NOMO-1 treated with dmso at 0.1 percent for 144 hours (cell line): ENCODE measurements around the gene CLPTM1L.
"Not testable (repeated sequence)": the region's sequence is repeated elsewhere in the genome, so short reads cannot be mapped to it uniquely, and the experiment has no call there.

Experiments
- DNase-seq: peaks from one replicate; lab custom pipeline; 2025; ENCODE audit not compliant: unreplicated experiment; lab: John Stamatoyannopoulos, UW

The CLPTM1L gene

DNA sequence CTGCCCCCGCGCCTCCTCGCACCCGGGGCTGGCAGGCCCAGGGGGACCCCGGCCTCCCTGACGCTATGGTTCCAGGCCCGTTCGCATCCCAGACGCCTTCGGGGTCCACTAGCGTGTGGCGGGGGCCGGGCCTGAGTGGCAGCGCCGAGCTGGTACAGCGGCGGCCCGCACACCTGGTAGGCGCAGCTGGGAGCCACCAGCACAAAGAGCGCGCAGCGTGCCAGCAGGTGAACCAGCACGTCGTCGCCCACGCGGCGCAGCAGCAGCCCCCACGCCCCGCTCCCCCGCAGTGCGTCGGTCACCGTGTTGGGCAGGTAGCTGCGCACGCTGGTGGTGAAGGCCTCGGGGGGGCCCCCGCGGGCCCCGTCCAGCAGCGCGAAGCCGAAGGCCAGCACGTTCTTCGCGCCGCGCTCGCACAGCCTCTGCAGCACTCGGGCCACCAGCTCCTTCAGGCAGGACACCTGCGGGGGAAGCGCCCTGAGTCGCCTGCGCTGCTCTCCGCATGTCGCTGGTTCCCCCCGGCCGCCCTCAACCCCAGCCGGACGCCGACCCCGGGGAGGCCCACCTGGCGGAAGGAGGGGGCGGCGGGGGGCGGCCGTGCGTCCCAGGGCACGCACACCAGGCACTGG lies 50.6 kb downstream of the CLPTM1L start:
- DNase-seq: no peak

DNA sequence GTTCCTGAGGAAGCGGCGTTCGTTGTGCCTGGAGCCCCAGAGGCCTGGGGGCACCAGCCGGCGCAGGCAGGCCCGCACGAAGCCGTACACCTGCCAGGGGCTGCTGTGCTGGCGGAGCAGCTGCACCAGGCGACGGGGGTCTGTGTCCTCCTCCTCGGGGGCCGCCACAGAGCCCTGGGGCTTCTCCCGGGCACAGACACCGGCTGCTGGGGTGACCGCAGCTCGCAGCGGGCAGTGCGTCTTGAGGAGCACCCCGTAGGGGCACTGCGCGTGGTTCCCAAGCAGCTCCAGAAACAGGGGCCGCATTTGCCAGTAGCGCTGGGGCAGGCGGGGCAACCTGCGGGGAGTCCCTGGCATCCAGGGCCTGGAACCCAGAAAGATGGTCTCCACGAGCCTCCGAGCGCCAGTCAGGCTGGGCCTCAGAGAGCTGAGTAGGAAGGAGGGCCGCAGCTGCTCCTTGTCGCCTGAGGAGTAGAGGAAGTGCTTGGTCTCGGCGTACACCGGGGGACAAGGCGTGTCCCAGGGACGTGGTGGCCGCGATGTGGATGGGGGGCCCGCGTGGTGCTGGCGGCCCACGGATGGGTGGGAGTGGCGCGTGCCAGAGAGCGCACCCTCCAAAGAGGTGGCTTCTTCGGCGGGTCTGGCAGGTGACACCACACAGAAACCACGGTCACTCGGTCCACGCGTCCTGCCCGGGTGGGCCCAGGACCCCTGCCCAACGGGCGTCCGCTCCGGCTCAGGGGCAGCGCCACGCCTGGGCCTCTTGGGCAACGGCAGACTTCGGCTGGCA lies 51.3 kb downstream of the CLPTM1L start:
- no peak for DNase-seq

DNA sequence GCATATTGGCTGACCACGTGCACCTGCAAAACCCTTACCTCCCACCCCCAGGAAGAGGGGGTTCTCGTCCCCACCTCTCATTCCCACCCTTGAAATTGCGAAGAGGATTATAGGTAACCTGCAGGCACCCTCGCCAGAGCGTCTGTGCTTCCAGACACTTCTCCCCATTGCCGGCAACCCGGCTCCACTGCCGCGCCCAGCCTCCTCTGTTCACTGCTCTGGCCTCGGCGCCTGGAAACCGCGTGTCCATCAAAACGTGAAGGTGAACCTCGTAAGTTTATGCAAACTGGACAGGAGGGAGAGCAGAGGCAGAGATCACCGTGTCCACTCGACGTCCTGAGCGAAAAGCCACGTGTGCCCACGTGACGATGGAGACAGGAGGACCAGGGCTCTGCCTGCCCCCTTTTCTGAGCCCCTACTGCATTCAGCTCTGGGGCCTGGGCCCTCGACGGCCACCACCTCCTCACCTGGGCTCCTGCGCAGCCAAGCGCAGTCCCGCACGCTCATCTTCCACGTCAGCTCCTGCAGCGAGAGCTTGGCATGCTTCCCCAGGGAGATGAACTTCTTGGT lies 52.0 kb downstream of the CLPTM1L start:
- no peak for DNase-seq

DNA sequence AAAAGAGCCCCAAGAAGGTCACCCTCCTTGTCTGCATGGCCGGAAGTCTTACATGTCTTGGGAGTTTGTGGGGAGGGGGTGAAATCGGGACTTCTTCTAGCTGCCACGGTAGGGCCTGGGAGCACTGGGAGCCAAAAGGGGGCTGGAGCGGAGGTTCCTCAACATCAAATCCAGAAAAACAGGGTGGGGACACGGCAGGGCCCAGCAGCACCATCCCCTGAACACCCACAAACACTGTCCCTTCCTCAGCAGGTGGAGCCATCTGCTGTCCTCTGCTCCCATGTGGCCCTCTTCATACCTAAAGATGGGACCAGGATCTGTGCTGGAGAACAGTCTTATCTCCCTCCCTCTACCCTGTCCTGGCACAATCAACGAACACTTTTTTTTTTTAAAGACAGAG lies 52.8 kb downstream of the CLPTM1L start:
- DNase-seq: no peak

DNA sequence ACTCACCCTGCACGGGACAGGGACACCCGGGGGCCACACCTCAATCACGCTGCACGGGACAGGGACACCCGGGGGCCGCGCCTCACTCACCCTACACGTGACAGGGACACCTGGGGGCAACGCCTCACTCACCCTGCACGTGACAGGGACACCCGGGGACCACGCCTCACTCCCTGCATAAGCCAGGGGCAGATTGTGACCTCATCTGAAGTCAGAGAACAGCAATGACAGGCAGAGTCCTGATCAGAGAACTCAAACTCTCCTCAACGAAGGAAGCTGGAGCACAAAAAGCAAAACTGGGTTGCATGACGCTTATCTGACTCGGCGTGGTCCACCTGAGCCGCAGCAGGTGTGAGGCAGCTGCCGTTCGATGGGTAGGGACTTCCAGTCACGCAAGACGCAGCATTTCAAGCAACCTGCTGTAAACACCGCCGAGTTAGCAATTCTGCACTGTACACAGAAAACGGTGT lies 53.3 kb downstream of the CLPTM1L start:
- DNase-seq: no peak

DNA sequence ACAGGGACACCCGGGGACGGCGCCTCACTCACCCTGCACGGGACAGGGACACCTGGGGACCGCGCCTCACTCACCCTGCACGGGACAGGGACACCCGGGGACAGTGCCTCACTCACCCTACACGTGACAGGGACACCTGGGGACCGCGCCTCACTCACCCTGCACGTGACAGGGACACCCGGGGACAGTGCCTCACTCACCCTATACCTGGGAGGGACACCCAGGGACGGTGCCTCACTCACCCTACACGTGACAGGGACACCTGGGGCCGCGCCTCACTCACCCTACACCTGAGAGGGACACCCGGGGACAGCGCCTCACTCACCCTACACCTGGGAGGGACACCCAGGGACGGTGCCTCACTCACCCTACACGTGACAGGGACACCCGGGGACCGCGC lies 53.9 kb downstream of the CLPTM1L start:
- not testable (repeated sequence) for DNase-seq

DNA sequence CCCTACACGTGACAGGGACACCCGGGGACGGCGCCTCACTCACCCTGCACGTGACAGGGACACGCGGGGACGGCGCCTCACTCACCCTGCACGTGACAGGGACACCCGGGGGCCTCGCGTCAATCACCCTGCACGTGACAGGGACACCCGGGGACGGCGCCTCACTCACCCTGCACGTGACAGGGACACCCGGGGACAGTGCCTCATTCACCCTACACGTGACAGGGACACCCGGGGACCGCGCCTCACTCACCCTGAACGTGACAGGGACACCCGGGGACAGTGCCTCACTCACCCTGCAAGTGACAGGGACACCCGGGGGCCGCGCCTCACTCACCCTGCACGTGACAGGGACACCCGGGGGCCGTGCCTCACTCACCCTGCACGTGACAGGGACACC lies 55.3 kb downstream of the CLPTM1L start:
- DNase-seq: not testable (repeated sequence)

DNA sequence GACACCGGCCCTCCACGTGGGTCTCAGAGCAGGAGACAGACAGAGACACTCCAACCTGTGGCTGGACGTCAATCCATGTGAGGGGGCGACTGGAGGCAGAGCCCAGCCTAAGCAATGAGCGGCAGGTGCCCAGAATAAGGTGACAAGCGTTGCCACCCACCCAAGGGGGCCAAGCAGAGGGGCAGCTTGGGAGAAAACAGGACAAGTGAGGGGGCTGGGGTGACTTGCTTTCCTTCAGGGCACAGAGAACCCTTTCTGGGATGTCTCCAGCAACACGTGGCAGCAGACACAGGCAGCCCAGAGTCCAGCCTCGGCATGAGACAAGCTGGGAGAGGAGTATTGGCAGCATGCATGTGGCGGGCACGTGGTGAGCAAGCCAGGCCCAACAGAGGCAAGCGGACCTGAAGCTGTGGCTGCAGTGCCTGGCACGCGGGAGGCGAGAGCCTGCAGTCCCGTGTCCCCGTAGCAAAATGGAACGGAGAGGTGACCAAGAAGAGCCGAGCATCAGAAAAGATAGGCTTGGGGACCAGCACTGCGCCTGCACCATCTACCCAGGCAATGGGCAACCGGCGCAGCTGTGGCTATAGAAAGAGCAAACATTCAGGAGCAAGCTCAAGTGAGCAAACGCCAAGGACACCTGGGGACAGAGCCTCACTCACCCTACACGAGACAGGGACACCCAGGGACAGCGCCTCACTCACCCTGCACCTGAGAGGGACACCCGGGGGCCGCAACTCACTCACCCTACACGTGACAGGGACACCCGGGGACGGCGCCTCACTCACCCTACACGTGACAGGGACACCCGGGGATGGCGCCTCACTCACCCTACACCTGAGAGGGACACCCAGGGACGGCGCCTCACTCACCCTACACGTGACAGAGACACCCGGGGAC lies 56.2 kb downstream of the CLPTM1L start:
- no peak for DNase-seq

DNA sequence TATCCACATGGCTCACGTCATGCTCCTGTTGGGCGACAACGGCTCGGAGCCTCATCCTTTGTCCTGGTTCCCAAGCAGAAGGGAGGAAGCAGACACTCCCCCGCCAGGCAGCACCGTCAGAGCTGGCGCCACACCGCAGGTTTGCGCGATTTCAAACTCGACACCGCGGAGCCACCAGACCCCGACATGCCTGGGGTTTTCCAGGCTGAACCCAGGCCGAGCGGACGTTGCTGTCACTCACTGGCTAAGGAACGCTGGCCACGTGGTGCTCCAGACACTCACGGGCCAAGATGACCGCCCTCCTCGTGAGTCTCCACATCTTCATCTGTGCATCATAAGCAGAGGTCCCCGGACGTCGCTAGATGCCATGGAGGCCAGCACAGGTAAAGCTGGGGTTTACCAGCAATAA lies 59.0 kb downstream of the CLPTM1L start:
- no peak for DNase-seq

DNA sequence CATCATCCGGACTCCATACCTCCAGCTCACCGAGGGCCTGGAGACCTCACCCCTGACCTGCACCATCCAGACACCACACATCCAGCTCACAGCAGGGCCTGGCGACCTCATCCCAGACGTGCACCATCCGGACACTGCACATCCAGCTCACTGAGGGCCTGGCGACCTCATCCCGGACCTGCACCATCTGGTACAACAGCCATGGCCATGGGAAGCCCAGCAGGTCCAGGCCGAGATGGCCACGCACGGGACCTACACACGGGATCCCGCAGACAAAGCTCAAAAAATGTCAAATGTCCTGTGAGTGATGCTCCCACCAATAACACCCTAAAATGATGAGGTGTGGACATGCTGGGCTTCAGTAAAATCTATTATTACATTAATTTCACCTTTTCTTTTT lies 59.8 kb downstream of the CLPTM1L start:
- DNase-seq: no peak

DNA sequence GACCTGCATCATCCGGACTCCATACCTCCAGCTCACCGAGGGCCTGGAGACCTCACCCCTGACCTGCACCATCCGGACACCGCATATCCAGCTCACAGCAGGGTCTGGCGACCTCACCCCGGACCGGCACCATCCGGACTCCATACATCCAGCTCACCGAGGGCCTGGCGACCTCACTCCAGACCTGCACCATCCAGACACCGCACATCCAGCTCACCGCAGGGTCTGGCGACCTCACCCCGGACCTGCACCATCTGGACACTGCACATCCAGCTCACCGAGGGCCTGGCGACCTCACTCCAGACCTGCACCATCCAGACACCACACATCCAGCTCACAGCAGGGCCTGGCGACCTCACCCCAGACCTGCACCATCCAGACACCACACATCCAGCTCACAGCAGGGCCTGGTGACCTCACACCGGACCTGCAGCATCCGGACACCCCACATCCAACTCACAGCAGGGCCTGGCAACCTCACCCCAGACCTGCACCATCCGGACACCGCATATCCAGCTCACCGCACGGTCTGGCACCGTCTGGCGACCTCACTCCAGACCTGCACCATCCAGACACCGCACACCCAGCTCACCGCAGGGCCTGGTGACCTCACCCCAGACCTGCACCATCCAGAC lies 60.4 kb downstream of the CLPTM1L start:
- DNase-seq: not testable (repeated sequence)

DNA sequence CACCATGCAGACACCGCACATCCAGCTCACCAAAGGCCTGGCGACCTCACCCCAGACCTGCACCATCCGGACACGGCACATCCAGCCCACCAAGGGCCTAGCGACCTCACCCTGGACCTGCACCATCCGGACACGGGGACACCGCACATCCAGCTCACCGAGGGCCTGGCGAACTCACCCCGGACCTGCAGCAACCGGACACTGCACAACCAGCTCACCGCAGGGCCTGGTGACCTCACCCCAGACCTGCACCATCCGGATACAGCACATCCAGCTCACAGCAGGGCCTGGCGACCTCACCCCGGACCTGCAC lies 61.2 kb downstream of the CLPTM1L start:
- DNase-seq: not testable (repeated sequence)

DNA sequence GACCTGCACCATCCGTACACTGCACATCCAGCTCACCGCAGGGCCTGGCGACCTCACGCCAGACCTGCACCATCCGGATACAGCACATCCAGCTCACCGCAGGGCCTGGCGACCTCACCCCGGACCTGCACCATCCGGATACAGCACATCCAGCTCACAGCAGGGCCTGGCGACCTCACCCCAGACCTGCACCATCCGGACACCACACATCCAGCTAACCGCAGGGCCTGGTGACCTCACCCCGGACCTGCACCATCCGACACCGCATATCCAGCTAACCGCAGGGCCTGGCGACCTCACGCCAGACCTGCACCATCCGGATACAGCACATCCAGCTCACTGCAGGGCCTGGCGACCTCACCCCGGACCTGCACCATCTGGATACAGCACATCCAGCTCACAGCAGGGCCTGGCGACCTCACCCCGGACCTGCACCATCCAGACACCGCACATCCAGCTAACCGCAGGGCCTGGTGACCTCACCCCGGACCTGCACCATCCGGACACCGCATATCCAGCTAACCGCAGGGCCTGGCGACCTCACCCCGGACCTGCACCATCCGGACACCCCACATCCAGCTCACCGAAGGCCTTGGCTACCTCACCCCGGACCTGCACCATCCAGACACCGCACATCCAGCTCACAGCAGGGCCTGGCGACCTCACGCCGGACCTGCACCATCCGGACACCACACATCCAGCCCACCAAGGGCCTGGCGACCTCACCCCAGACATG lies 61.7 kb downstream of the CLPTM1L start:
- not testable (repeated sequence) for DNase-seq

DNA sequence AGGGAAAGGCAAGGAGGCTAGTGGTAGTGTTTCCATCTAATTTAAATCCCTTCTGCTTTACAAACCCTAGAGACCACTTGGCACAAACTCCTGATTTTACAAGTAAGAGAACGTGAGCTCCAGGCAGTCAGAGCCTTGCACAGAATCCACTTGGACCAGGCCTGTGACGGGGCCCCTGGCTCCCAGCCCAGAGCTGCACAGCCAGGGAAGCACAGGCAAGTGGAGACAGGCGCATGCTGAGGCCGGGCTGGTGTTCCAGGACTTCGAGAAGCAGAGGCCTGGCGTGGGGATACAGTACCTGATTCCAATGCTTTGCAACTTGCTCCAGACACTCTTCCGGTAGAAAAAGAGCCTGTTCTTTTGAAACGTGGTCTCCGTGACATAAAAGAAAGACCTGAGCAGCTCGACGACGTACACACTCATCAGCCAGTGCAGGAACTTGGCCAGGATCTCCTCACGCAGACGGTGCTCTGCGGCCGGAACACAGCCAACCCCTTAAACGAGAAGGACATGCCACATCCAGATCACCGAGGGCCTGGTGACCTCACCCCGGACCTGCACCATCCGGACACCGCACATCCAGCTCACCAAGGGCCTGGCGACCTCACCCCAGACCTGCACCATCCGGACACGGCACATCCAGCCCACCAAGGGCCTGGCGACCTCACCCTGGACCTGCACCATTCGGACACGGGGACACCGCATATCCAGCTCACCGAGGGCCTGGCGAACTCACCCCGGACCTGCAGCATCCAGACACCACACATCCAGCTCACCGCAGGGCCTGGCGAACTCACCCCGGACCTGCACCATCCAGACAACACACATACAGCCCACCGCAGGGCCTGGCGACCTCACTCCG lies 62.5 kb downstream of the CLPTM1L start:
- DNase-seq: no peak

DNA sequence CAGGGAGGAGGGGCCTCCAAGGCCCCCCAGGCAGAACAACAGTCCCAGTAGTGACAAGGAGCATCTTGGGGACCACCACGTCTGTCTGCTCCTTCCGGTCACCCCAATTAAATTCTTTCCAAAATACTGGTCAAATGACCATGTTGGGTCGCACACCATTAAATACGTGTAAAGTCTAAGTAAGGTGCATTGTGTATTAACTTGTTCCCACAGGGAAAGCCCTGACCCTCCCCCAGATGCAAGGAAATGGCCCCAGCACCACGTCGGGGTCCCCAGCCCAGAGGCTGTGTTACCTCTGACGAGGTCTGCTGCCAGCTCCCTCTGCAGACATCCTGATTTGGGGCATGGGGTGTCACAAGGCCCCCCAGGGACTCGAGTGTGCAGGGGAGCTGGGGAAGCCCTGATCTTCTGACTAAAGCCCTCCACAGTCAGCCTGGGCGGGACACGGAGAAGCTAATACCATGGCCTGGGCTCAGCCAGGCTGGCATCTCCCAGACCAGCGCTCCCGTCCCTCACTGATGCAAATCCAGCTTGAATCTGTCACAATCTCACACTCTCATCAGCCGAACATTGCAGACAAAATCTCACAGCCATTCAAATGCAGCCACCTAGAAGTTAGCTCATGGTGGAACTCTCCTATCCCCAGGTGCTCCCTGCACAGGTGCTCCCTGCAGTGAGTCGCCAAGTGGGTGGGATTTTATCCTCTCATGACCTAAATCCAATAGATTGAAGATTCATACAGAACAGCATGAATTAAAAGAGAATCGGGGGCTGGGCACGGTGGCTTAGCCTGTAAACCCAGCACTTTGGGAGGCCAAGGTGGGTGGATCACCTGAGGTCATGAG lies 63.6 kb downstream of the CLPTM1L start:
- DNase-seq: no peak

DNA sequence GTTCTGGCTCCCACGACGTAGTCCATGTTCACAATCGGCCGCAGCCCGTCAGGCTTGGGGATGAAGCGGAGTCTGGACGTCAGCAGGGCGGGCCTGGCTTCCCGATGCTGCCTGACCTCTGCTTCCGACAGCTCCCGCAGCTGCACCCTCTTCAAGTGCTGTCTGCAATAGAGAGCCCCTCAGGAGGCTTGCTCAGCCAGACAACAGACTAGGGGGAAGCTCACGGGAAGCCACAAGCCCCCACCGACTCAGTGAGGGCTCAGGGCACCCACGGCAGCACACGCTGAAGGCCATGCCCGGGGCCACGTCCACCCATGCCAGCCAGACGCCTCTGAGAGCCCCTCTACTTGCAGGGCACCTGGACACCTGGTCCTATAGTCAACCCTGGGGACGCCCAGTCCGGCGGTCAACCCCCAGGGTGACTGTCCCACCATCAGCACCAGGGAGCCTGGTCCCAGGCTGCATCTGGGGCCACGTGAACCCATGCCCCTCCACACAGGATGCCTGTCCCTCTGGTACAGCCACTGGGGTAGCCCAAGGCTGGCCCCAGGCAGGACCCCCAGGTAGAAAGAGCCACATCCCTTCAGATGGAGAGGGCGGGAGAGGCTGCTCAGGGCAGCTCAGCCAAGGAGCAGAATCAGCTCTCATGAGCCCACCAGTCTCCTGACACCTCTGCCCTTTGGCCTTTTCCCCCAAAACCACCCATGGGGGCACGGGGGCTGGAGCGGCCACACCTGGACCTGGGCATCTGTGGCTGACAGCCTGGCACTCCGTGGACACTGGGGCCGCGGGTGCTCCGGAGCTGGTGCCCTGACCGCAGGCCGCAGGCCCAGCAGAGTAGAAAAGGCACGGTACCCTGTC lies 64.5 kb downstream of the CLPTM1L start:
- DNase-seq: no peak

DNA sequence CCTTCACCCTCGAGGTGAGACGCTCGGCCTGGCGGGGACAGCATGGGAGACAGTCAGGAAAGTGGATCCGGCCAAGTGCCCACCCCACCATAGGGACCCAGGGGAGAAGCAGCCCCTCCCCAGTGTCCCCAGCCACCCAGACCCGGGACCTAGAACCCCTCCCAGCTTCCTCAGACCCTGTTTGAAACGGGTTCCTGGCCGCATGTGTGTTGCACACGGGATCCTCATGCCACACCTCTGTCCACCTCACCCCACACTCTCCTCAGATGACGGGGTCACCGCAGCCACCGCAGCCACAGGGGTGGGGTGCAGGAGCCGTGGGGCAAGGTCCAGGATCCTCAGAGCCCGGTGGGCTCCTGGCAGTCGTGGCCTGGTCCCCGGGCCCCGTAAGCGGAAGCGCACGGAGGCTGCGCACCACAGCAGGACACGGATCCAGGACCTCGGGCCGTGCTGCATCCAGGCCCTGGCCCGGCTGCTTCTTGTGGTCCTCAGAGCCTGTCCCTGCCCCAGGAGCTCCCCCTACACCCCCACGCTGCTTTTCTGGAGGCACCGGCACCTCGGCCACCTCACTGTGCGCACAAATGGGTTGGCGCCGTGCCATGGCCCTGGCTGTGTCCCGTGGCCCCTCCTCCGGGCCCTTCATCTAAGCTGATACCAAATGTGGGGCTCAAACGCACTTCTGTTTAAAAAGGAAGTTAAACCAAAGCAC lies 65.3 kb downstream of the CLPTM1L start:
- no peak for DNase-seq
